ENCODE data around the gene IGF2BP3. TPM values are rescaled to one million over a fixed set of nuclear protein-coding genes. Genes with fewer than 3 reads are reported as not detected.

IGF2BP3 gene
- total RNA-seq, 1 donor from 2014 or later: 37.7 TPM

DNA sequence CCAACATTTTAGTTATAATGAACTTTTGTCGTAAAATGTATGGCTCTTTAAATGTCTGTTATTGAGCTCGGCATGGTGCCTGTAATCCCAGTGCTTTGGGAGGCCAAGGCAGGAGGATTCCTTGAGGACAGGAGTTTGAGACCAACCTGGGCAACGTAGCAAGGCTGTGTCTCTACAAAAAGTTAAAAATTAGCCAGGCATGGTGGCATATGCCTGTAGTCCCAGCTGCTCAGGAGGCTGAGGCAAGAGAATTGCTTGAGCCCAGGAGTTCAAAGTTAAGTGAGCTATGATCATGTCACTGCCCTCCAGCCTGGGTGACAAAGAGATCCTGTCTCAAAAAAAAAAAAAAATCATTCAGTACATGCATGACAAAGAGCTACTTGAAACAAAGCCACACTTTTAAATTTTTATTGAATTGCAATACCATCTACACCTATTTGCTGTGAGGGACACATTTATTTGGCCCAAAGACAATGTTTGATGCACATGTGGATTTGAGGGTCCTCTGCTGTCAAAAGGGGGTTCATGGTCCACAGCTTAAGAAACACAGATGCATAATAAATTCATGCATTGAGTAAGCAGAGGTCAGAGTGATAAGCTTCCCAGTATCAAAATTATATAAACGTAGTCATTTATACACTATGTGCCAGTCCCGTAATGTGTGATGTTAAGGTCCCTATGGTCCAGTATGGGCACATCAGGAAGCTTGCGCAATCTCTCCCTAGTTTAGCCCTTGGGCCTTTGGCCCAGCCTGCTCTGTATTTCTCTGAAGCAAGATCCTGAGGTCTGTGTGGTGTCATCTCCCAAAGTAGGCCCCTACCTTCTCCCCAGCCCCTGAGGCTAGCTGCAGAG is 175.5 kb downstream of the IGF2BP3 start:
- DNase-seq: no peak

DNA sequence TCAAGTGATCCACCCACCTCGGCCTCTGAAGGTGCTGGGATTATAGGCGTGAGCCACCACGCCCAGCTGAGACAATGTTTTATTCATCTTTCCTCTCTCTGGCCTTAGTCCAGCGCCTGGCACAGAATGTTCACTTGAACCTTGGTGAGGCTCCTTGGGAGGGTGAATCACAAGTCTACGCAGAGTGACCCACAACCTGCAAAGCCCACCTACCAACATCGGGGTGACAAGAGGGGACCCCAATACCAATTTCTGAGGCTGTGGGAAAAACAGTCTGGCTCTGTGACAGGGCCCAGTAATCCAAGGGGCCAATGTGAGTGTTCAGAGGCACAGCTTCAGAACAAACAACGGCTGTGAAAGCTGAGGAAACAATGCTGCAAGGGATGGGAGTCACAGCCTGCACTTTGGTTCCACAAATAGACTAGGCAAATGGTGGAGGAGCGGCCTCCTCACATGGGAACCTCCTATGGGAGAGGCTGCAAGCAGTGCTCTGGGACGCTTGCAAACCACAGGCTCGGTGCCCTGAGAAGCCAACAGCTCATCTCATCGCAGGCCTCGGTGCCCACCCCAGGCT is 176.7 kb downstream of the IGF2BP3 start:
- DNase-seq: no peak

DNA sequence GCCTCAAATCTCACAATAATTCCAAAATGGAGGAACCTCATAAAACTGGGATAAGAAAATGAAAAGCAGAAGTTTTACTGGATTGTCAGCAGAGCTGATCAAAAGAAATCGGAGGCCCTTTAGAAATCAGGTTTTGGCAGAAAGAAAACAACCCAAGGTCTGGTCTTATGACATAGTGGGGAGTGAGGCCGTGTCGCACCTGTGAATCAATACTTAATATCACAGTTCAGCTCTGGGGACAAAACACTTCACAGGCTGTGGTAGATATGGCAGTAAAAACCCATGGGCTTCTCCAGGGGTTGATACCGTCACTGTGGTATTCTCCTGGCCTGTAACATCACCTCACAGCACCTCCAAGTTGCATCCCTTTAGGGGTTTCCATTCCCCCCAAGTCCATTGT is 177.7 kb downstream of the IGF2BP3 start:
- no peak for DNase-seq

DNA sequence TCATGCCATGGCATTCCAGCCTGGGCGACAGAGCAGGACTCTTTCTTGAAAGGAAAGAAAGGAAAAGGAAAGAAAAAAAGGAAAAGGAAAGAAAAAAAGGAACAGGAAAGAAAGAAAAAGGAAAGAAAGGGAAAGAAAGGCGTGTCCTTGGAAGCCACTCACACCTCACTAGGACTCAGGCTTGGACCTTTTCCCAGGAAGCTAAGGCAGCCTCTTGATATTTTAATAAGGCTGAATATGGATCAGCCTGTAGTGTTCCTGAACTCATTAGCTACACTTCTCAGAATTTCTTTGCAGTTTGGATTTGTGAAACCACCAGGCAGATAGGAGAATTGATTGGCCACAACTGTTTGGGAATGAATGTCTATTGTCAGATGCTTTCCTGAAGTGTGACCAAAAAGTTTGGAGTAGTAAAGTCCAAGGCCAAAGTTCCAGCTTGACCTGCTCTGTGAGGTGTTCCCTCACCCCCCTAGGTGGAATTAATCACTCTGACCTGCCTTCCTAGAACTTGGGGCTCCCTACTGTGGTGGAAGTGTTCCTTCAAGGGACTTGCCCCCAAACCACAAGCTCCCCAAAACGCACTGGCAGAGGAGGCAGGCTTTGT is 178.2 kb downstream of the IGF2BP3 start:
- no peak for DNase-seq

DNA sequence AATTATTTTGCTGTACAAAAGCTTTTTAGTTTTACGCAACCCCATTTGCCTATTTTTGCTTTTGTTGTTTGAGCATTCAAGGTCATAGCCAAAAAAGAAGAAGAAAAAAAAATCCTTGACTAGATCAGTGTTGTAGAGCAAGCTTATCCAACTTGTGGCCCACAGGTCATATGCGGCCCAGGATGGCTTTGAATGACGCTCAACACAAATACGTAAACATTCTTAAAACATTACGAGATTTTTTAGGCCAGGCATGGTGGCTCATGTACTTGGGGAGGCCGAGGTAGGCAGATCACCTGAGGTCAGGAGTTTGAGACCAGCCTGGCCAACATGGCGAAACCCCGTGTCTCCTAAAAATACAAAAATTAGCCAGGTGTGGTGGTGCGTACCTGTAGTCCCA is 179.3 kb downstream of the IGF2BP3 start:
- no peak for DNase-seq

DNA sequence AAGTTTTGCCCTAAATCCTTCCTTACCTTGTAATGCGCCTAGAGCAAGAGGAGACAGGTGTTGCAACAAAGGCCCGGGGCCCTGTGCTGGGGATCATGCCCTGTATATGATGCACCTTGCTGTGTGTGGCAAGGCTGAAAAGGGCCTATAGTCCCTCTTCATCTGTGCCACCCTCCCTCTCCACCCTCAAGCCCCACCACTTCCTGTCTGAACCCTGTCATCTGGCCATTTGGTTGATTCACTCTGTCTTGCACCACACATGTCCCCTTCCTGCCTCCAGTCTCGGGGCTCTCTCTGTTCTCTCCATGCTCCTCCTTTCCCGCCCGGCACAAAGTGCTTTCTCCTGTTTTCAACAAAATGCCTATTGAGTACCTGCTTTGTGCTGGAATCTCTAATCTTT is 182.7 kb downstream of the IGF2BP3 start:
- no peak for DNase-seq

DNA sequence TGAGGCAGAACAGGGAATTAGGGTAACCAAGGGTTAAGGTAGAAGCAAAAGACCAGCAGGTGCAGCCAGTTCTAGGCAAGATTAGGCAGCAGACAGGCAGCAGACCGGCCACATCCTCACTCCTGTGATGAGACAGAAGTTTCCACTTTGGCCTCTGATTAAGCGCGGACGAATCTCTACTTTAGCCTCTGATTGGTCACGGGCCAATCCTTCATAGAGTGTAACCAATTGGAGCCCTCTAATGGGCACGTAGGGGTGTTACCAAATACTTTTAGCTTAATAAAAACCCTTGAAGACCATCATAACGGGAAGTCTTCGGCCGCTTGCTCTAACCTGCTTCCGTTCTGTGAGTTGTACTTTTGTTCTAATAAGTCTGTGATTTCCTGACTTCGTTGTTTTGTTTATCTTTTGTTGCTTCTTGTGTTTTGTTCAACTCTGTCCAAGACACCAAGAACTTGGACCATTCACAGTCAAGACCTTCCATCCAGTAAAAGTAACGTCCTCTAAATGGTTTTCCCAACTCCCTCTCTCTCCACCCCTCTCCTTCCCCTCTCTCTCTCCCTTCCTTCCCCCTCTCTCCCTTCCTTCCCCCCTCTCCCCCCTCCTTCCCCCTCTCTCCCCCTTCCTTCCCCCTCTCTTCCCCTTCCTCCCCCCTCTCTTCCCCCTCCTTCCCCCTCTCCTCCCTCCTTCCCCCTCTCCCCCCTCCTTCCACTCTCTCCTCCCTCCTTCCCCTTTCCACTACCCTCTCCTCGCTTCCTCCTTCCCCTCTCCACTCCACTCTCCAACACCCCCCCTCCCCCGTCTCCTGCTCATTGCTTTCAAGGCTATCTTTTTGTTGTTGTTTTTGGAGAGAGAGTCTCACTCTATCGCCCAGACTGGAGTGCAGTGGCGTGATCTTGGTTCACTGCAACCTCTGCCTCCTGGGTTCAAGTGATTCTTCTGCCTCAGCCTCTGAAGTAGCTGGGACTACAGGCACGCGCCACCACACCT is 184.3 kb downstream of the IGF2BP3 start:
- DNase-seq: peak; percentile 76

DNA sequence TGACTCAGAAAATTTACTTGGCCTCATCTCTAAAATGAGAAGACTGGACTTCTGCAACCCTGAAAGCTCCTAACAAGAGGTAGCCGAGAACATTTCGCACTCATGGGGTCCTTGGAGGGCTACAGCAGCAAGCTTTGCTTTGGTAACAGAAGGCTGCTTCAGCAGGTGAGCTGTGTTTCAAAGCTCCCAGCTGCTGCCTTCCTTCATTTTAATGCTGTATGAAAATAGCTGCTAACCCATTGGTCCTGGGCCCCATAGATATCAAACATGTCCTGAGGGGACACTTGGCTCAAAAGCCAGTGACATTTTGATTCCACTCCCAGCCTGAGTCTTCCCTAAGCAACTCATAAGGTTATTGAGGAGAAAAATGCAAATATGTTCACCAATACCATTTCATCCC is 185.4 kb downstream of the IGF2BP3 start:
- DNase-seq: peak; percentile 78

DNA sequence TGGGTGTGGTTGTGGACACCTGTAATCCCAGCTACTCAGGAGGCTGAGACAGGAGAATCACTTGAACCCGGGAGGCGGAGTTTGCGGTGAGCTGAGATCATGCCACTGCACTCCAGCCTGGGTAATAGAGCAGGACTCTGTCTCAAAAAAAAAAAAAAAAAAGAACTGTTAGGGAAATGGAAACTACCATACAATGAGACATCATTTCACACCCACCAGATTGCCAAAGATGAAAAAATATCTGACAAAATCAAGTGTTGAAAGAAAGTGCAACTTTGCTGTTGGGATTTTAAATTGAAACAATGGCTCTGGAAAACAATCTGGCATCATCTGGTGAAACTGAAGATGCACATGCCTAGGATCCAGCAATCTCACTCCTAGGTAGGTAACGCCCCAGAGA is 187.2 kb downstream of the IGF2BP3 start:
- no peak for DNase-seq

DNA sequence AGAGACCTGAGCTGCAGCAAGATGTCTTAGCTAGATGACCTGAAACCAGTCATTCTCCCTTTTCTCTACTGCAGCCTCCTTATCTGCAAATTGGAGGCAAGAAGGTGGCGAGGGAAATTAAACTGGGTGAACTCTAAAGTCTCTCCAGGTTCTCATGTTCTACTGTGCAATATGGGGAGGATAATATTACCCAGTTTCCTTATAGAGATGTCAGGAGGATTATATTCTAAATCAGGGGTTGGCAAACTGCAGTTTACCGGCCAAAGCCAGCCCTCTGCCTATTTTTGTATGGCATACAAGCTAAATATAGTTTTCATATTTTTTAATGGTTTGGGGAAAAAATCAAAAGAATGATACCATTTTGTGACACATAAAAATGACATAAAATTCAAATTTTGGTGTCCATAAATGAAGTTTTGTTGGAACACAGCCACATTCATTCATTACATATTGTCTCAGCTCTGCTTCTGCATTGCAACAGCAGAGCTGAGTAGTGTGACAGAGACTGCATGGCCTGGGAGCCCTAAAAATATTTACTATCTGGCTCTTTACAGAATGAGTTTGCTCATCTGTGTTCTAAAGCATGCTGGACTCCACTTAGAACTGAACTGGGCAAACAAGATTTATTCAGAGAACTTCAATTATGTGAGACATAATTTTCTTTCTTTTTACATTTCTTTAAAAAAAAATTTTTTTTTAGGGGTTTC is 190.3 kb downstream of the IGF2BP3 start:
- no peak for DNase-seq

DNA sequence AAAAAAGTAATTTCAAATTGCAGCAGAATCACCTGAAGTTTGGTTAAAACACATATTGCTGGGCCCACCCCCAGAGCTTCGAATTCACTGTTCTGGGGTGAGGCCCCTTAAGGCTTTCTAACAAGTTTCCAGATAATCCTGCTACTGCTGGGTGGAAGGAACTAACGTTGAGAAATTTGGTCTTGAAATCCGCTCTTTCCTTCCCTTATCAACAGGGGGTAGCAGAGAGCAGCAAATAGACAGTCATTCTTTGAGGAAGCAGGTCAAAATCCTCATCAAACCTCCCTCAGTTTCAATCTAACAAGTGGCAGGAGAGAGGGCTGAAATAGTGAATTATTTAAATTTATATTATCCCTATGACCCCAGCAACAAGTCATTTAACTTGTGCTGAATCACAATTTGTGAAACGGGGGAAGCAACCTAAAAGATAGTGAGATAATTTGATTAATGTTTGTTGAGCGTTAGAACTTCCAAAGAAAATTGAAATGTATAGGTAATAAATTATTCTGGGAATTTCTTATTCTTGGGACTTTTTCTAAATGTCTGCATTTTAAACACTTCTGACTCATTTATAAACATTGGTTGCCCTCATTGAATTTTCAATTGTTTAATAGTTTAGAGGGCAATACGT is 192.8 kb downstream of the IGF2BP3 start:
- peak; percentile 89 for DNase-seq

DNA sequence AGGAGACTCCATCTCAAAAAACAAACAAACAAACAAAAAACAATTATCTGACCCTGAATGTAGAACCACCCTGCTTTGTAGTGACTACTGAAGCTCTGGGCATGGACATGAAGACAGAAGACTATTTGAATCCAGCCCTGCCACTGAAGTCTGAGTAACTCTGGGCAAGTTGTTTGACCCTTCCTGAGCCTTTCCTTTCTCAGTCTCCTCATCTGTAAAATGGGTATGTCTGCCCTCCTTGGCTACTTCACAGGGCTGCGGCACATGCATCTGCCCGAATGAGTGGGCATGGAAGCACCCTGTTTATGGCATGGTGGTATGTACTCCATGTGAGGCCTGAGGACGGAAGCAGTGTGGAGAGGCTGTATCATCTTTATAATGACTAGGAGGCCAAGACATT is 193.3 kb downstream of the IGF2BP3 start:
- DNase-seq: no peak

DNA sequence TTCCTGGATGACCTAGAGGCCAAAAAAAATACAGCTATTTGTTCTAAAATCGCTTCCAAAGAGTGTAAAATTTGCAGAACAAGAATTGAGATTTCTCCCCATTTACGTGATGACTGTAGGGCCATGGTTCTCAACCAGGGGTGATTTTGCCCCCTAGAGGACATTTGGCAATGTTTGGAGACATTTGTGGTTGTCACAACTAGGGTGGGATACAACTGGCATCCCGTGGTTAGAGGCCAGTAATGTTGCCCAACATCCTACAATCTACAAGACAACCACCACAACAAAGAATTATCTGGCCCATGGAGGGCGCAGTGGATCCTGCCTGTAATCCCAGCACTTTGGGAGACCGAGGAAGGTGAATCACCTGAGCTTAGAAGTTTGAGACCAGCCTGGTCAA is 193.9 kb downstream of the IGF2BP3 start:
- peak; percentile 56 for DNase-seq

DNA sequence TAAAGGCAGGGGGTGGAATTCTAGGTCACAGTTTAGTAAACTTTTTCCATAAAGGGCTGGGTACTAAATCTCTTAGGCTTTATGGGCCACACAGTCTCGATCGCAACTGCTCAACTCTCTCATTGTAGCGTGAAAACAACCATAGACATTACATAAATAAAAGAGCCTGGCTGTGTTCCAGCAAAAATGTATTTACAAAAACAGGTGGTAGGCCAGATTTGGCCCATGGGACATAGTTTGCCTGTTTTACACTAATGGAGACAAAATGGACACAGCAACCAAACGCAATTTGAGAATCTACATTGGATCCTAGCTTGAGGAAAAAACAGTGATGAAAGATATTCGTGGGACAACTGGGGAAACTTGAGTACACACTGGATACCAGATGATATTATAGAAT is 194.4 kb downstream of the IGF2BP3 start:
- DNase-seq: peak; percentile 92

DNA sequence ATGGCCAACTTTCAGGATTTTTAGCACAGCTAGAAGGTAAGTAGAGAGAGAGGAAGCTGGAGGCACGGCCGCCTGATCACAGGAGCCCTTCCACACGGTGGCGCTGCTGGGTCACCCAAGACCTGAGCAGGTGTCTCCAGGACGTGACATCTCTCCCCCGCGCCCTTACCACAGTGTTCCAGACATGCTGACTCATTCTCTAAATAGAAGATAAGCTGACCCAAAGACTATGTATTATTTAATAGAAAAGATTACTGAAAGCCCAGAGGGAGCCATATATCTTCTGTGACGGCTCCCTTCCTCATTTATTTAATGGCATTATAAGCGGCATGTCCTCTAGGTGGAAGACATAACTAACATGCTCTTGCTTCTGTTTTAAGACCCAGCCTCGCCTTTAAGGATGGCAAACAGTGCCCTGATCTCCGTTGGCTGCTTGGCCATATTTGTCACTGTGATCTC is 197.1 kb downstream of the IGF2BP3 start:
- peak; percentile 90 for DNase-seq

DNA sequence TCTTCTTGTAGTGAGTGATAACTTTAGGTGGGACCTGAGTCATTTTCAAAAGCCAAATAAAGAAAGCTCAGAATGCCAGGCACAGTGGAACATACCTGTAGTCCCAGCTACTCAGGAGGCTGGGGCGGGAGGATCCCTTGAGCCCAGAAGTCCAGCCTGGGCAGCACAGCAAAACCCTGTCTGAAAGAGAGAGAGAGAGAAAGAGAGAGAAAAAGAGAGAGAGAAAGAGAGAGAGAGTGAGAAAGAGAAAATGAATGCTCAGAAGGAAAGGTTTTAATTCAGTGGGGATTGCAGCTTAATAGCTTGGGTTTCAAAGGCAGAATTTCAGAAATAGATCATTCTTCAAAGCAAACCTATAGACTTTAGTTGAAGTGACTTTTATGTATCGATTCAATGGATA is 198.0 kb downstream of the IGF2BP3 start:
- no peak for DNase-seq

DNA sequence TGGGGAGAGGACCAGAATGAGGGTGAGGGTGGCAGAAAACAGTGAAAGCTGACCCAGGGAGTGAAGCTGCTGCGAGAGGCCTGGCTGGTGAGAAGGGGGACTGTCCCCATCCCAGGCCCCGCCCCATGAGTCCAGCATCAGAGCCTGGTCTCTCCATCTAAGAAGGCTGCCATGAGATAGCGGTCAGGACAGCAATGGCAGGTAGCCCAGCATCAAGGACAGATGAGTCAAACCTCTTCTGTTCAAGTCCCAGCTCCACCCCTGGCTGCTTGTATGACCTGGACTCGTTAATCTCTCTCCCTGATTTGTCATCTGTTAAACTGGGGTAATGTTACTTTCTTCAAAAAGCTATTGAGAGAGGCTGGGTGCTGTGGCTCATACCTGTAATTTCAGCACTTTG is 201.5 kb downstream of the IGF2BP3 start:
- no peak for DNase-seq

DNA sequence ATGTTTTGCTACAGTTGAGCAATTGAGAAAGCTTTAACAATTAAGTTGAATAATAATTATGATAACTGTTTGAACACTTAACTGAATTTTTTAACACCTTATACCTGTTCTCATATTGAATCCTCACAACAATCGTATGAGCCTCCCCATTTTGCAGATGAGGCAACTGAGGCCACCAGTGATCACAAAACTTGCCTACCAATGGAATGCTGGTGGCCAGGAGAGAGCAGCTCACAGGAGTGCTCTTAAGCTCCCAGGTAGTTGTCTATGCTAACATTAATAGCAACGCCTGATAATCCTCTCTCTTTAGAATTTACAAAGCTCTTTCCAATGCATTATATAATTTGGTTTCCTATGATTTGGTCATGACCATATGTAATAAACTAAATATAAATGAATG is 202.1 kb downstream of the IGF2BP3 start:
- DNase-seq: no peak

DNA sequence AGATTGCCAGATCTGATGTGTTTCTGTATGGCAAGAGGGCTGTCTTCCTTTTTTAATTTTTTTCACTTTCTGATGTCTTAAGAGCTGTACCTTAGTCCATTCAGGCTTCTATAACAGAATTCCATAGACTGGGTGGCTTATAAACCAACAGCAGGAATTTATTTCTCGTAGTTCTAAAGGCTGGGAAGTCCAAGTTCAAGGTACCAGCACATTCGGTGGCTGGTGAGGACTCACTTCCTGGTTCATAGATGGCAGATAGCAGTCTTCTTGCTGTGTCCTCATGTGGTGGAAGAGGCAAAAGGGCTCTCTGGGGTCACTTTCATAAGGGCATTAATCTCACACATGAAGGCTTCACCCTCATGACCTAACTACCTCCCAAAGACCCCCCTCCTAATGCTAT is 202.9 kb downstream of the IGF2BP3 start:
- DNase-seq: no peak

DNA sequence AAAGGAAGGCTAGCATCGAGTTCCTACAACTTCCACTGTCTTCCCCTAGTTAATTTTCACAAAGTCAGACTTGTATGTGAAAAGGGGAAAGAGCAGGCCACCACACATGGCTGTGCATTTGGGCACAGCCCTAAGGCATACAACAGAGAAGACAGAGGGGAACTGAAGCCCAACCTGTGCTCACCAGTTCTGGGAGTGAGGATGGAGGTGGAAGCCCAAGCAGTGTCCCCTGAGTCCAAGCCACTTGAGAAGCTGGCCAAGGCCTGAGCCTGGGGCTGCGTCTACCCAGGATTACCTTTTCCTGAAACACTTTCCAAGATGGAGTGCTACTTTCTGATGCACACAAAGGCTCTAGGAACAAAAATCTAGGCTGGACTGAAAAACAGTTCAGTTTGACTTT is 203.4 kb downstream of the IGF2BP3 start:
- DNase-seq: no peak

DNA sequence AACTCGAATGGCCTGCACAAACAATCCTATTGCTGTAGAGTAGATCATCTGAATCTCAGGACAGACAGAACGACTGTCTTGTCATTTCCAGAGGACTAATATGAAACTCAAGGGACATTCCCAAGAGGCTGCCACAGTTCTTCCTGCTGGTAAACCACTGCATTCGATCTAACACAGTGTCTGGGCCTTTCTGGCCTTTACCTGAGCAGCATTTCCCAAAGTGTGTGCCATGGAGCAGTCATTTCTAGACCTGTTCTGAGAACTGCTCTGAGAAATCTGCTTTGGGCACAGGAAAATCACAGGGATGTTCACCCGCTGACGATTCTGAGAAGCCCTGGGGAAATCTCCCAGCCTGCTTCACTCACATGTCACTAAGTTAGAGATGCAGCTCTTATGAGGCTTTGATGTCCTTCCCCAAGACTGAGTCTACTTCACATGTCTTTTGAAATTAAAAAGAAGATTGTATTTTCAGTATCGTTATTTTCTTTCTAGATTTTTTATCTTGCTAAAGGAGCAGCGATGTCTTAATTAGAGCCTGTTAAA is 205.3 kb downstream of the IGF2BP3 start:
- DNase-seq: no peak
